ENCODE measurements around the gene AAMP. TPM values are rescaled to one million over a fixed set of nuclear protein-coding genes. Genes with fewer than 3 reads are reported as not detected.

Gene AAMP
- total and polyA plus RNA-seq, 7 donors: 52.7 to 120 (median 70.6) TPM

DNA sequence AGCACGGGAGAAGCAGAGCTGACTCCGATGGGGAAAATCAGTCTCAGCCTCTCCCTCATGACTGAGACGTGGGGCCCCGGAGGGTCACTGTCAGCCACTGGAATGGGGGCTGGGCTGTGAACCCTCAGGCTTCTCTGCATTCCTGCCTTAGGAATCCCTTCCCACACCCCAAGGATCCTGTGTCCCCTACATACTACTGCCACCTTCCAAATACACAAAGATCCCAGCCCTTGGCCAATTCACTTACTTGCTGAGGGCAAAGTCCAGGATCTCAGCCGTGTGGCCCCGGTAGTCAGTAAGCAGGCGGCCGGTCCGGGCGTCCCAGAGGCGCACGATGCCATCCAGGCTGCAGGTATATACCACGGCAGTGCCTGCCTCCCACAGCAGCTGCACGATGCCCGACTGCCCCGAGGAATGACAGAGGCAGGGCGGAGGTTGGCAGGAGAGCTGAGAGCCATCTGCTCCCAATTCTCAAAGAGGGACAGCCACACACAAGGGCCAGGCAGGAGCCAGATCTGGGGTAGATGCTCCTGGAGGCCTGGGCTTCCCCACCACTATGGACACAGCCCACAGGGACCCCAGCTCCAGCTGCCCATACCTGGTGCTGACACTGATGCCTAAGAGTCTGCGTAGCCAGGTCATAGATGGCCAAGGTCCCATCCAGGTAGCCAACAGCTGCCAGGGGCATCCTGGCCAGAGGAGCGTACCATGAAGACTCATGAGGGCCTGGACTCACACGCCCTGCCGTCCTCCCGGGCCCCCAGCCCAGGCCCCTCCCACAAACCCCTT, 5.0 kb downstream of the AAMP start:
- intact Hi-C loops (cut with DNase I): loop anchor here in 1 of 2 donors (5.0 kb wide), 1 partner anchor 48 kb away; the partner anchor contains the start of gene ARPC2

DNA sequence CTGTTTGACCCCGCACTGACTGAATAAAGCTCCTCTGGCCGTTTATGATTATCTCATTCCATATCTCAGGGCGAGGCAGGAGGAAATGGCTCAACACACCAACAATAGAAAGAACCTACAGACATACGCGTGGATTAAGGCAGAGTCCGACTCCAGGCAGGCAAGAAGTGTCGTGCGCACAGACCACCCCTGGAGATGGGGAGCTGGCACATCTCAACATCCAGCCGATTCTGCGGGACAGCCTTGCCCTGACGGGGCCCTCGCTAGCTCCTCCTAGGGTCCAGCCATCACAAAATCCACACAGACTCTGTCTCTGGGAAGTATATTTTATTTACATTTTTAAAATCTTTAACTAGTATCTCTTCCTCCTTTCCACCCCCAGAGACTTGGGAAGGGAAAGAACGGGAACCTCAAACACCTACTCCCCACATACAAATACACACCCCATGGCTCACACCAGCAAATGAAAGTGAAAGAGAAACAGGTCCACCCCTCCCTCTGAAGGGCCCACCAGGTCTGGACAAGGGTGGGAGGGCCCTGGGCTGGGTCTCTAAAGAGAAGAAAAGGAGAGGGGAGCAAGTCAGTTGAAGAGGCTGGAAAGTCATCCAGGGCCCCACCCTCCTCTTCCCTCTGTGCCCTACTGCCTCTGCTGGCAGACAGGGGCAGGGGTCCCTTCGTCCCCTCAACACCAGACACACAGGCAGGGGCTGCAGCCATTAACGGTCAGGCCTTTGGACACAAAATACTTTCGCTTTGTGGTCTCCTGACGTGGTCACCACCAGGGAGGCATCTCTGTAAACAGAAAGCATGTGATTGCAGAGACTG, 5.9 kb downstream of the AAMP start:
- Histone ChIP-seq H3K27me3 (ENCODE audit: insufficient read depth in 3 of 3, low read length in 2 of 3) (no peaks in the 10 kb centered on the region), H3K4me3 (no peak overlapping the region), H3K36me3 (ENCODE audit: insufficient read depth in 1 of 2, low read depth in 1 of 2) (peaks cover 7 to 56% of the 10 kb centered on the region in 2 donors), H3K4me1 (peaks cover 19% of the 10 kb centered on the region), H3K9me3 (no peaks in the 10 kb centered on the region), H3K27ac (no peak overlapping the region)
- 80 to 84% (median 82%) methylated on average over 17 of the region's 17 CpGs for WGBS, 3 donors
- TF ChIP-seq CTCF (IDR thresholded peaks at IDR 0.05): no peak
- DNase-seq (peak in 1 of 2 donors; percentile 46), ATAC-seq (no peak)
- intact Hi-C loops (cut with DNase I): no loop called here

More for the DNA sequence above, 5.0 kb downstream of the AAMP start:
- no peaks in the 10 kb centered on the region for H3K9me3 ChIP-seq
- H3K27me3 ChIP-seq (ENCODE audit: insufficient read depth in 3 of 3, low read length in 2 of 3): no peaks in the 10 kb centered on the region
- WGBS, 3 donors: 76 to 83% (median 79%) methylated on average over 22 of the region's 22 CpGs
- DNase-seq: peak in 1 of 2 donors; percentile 32
- no peak for ATAC-seq
- no peak overlapping the region for H3K27ac ChIP-seq
- no peak overlapping the region for H3K4me3 ChIP-seq
- H3K4me1 ChIP-seq: peaks cover 18% of the 10 kb centered on the region
- H3K36me3 ChIP-seq (ENCODE audit: insufficient read depth in 1 of 2, low read depth in 1 of 2): peaks cover 7 to 56% of the 10 kb centered on the region in 2 donors
- no peak for TF ChIP-seq CTCF (IDR thresholded peaks at IDR 0.05)

GRCh38 chr2:218262631-218263586, 7.0 kb downstream of the AAMP start:
- DNase-seq (peak in 1 of 2 donors; percentile 60), ATAC-seq (no peak)
- 72 to 82% (median 75%) methylated on average over 33 to 39 of the region's 39 CpGs for WGBS, 3 donors
- no peak for TF ChIP-seq CTCF (IDR thresholded peaks at IDR 0.05)
- H3K4me1 ChIP-seq: peaks cover 11% of the 10 kb centered on the region
- no peaks in the 10 kb centered on the region for H3K9me3 ChIP-seq
- no peak overlapping the region for H3K27ac ChIP-seq
- H3K4me3 ChIP-seq: no peak overlapping the region
- peaks cover 7 to 50% of the 10 kb centered on the region in 2 donors for H3K36me3 ChIP-seq (ENCODE audit: insufficient read depth in 1 of 2, low read depth in 1 of 2)
- H3K27me3 ChIP-seq (ENCODE audit: insufficient read depth in 3 of 3, low read length in 2 of 3): no peaks in the 10 kb centered on the region
- intact Hi-C loops (cut with DNase I): no loop called here

GRCh38 chr2:218262237-218262600, 7.7 kb downstream of the AAMP start:
- intact Hi-C loops (cut with DNase I): no loop called here
- peaks cover 8% of the 10 kb centered on the region for H3K4me1 ChIP-seq

More at GRCh38 chr2:218262237-218262600, 7.7 kb downstream of the AAMP start:
- 76 to 81% (median 78%) methylated on average over 6 of the region's 6 CpGs for WGBS, 3 donors
- no peak overlapping the region for H3K4me3 ChIP-seq
- H3K27me3 ChIP-seq (ENCODE audit: insufficient read depth in 3 of 3, low read length in 2 of 3): no peaks in the 10 kb centered on the region
- no peak overlapping the region for H3K27ac ChIP-seq
- no peaks in the 10 kb centered on the region for H3K9me3 ChIP-seq
- peaks cover 7 to 43% of the 10 kb centered on the region in 2 donors for H3K36me3 ChIP-seq (ENCODE audit: insufficient read depth in 1 of 2, low read depth in 1 of 2)
- ATAC-seq (no peak), DNase-seq (no peak)
- no peak for TF ChIP-seq CTCF (IDR thresholded peaks at IDR 0.05)

All from psoas muscle (tissue), 8 donors.